ENCODE data around the gene CLCN5.

DNA sequence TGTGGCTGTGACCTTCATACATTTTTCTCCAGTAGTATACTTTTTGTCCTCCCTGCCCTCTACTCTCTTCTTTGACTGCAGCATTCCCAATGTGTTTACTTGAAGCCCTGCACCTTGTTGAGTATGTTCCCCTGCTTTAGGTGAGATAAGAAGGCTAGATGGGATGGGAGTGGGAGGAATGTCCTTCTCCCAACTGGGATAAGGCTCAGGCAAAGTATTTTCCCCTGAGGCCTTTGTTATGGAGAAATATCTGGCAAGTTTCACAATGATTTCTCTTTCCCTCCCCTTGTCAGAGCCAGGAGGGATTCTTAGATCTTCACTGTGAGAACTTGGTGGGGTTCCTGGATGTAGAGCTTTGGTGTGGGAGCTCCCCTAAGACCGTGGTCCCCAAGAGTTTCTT, 131.8 kb downstream of the CLCN5 start:
- TF ChIP-seq, protein P1, sequence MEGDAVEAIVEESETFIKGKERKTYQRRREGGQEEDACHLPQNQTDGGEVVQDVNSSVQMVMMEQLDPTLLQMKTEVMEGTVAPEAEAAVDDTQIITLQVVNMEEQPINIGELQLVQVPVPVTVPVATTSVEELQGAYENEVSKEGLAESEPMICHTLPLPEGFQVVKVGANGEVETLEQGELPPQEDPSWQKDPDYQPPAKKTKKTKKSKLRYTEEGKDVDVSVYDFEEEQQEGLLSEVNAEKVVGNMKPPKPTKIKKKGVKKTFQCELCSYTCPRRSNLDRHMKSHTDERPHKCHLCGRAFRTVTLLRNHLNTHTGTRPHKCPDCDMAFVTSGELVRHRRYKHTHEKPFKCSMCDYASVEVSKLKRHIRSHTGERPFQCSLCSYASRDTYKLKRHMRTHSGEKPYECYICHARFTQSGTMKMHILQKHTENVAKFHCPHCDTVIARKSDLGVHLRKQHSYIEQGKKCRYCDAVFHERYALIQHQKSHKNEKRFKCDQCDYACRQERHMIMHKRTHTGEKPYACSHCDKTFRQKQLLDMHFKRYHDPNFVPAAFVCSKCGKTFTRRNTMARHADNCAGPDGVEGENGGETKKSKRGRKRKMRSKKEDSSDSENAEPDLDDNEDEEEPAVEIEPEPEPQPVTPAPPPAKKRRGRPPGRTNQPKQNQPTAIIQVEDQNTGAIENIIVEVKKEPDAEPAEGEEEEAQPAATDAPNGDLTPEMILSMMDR (IDR thresholded peaks at IDR 0.05) = no peak
- TF ChIP-seq POLR2A (IDR thresholded peaks at IDR 0.05) = no peak
